Measurements from ENCODE around the gene ZP1. TPM values are rescaled to one million over a fixed set of nuclear protein-coding genes. Genes with fewer than 3 reads are reported as not detected.

ZP1 gene
- total and polyA plus RNA-seq, 2 of the 13 experiments (the other 11 are each of a cell fraction or from before 2014, with no cell fraction given), result 0.16 TPM; not detected in 1

DNA sequence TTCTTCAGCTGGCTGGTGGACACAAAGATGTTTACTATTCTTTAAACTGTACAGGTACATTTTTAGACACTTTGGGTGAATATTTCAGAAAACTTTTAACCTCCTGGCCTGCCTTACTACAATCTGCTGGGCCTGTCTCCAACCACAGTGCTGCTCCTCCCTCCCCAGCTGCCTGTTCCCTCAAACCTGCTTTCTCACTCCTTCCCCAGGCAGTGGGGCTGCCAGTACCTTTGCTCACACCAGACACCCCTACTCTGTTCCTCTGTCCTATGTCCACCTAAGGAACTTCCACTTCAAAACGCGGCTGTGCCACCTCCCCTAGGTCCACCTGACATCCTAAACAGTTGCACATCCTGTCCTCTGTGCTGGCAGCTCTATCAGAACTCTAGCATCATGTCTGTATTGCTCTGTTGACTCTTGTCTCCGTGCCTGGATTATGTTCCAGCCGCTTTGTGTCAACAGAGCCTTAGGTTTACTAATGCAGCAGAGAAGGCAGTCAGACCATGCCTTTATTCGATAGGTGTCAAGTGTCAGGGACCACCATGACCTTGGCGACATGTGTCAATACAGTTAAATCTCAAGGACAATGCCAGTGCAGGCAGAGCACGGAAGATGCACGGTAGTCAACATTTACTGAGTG, 13.4 kb downstream of the ZP1 start (continued):
- TF ChIP-seq SAFB2 (CRISPR knock-in tag; IDR thresholded peaks at IDR 0.05; ENCODE audit: borderline replicate concordance, low read depth), result no peak; the same call in 1 of the 2 replicates
- peak; percentile 50; the same call in 1 of the 2 replicates for TF ChIP-seq ZNF670 (CRISPR knock-in tag; IDR thresholded peaks at IDR 0.05; ENCODE audit: borderline replicate concordance)
- TF ChIP-seq ZNF775 (CRISPR knock-in tag; IDR thresholded peaks at IDR 0.05; ENCODE audit: borderline replicate concordance), result no peak
- TF ChIP-seq ZNF674 (CRISPR knock-in tag; IDR thresholded peaks at IDR 0.05; ENCODE audit: low read depth), result no peak
- TF ChIP-seq, protein P1, sequence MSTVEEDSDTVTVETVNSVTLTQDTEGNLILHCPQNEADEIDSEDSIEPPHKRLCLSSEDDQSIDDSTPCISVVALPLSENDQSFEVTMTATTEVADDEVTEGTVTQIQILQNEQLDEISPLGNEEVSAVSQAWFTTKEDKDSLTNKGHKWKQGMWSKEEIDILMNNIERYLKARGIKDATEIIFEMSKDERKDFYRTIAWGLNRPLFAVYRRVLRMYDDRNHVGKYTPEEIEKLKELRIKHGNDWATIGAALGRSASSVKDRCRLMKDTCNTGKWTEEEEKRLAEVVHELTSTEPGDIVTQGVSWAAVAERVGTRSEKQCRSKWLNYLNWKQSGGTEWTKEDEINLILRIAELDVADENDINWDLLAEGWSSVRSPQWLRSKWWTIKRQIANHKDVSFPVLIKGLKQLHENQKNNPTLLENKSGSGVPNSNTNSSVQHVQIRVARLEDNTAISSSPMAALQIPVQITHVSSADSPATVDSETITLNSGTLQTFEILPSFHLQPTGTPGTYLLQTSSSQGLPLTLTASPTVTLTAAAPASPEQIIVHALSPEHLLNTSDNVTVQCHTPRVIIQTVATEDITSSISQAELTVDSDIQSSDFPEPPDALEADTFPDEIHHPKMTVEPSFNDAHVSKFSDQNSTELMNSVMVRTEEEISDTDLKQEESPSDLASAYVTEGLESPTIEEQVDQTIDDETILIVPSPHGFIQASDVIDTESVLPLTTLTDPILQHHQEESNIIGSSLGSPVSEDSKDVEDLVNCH (CRISPR knock-in tag; IDR thresholded peaks at IDR 0.05), result no peak
- TF ChIP-seq, protein P2, sequence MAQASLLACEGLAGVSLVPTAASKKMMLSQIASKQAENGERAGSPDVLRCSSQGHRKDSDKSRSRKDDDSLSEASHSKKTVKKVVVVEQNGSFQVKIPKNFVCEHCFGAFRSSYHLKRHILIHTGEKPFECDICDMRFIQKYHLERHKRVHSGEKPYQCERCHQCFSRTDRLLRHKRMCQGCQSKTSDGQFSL (CRISPR knock-in tag; IDR thresholded peaks at IDR 0.05), result no peak
- TF ChIP-seq, protein P3, sequence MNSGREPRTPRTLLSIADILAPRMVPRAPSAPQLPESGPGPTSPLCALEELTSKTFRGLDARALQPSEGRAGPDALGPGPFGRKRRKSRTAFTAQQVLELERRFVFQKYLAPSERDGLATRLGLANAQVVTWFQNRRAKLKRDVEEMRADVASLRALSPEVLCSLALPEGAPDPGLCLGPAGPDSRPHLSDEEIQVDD (CRISPR knock-in tag; IDR thresholded peaks at IDR 0.05; ENCODE audit: borderline replicate concordance), result no peak
- TF ChIP-seq, protein P4, sequence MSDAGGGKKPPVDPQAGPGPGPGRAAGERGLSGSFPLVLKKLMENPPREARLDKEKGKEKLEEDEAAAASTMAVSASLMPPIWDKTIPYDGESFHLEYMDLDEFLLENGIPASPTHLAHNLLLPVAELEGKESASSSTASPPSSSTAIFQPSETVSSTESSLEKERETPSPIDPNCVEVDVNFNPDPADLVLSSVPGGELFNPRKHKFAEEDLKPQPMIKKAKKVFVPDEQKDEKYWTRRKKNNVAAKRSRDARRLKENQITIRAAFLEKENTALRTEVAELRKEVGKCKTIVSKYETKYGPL (CRISPR knock-in tag; IDR thresholded peaks at IDR 0.05), result no peak
- TF ChIP-seq TCF7L2 (IDR thresholded peaks at IDR 0.05; ENCODE audit: low read depth, low read length), result no peak
- peak; percentile 70 for TF ChIP-seq ZNF121 (CRISPR knock-in tag; IDR thresholded peaks at IDR 0.05)
- TF ChIP-seq ZNF124 (CRISPR knock-in tag; IDR thresholded peaks at IDR 0.05), result 0 out of 2 replicates have a peak, but pooled peaks have one; percentile 55
- no peak for TF ChIP-seq ZNF737 (CRISPR knock-in tag; IDR thresholded peaks at IDR 0.05; ENCODE audit: borderline replicate concordance)
- peak; percentile 87; the same call in 1 of the 2 replicates for TF ChIP-seq CBX5 (CRISPR knock-in tag; IDR thresholded peaks at IDR 0.05; ENCODE audit: borderline replicate concordance)
- no peak for TF ChIP-seq PCBP1 (IDR thresholded peaks at IDR 0.05; ENCODE audit: borderline replicate concordance, low read depth, low read length)
- TF ChIP-seq SETDB1 (CRISPR knock-in tag; IDR thresholded peaks at IDR 0.05; ENCODE audit: borderline replicate concordance), result no peak
- no peak for TF ChIP-seq ZNF333 (CRISPR knock-in tag; IDR thresholded peaks at IDR 0.05; ENCODE audit: borderline replicate concordance)
- TF ChIP-seq SAP130 (CRISPR knock-in tag; IDR thresholded peaks at IDR 0.05; ENCODE audit: low read depth), result peak; percentile 98
- no peak; the same call in 1 of the 2 replicates for TF ChIP-seq ZNF431 (CRISPR knock-in tag; IDR thresholded peaks at IDR 0.05; ENCODE audit: borderline replicate concordance, low read depth)
- peak; percentile 42; the same call in 1 of the 2 replicates for TF ChIP-seq RELA (CRISPR knock-in tag; IDR thresholded peaks at IDR 0.05)
- no peak; the same call in 1 of the 2 replicates for TF ChIP-seq MBD4 (IDR thresholded peaks at IDR 0.05; ENCODE audit: borderline replicate concordance, low read length)
- TF ChIP-seq, protein P5, sequence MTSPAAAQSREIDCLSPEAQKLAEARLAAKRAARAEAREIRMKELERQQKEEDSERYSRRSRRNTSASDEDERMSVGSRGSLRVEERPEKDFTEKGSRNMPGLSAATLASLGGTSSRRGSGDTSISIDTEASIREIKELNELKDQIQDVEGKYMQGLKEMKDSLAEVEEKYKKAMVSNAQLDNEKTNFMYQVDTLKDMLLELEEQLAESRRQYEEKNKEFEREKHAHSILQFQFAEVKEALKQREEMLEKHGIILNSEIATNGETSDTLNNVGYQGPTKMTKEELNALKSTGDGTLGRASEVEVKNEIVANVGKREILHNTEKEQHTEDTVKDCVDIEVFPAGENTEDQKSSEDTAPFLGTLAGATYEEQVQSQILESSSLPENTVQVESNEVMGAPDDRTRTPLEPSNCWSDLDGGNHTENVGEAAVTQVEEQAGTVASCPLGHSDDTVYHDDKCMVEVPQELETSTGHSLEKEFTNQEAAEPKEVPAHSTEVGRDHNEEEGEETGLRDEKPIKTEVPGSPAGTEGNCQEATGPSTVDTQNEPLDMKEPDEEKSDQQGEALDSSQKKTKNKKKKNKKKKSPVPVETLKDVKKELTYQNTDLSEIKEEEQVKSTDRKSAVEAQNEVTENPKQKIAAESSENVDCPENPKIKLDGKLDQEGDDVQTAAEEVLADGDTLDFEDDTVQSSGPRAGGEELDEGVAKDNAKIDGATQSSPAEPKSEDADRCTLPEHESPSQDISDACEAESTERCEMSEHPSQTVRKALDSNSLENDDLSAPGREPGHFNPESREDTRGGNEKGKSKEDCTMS (CRISPR knock-in tag; conservative IDR thresholded peaks at IDR 0.05), result no peak
- TF ChIP-seq RNF2 (conservative IDR thresholded peaks at IDR 0.05; ENCODE audit: low read depth), result no peak
- TF ChIP-seq ZNF143 (CRISPR knock-in tag; IDR thresholded peaks at IDR 0.05), result peak; percentile 51; the same call in 1 of the 2 replicates
- peak; percentile 98 for TF ChIP-seq ZKSCAN8 (CRISPR knock-in tag; IDR thresholded peaks at IDR 0.05; ENCODE audit: borderline replicate concordance)
- TF ChIP-seq SIN3B (IDR thresholded peaks at IDR 0.05; ENCODE audit: low read length), result no peak
